Stimulated activated CD4-positive, alpha-beta T cell treated with anti-CD3 and anti-CD28 coated beads, Interleukin-2, amount 100 ng/mL, for 4 hours (primary cell): Measurements from ENCODE around the gene TLE1.
"Not testable (repeated sequence)": the region's sequence is repeated elsewhere in the genome, so short reads cannot be mapped to it uniquely, and the experiment has no call there.

Source experiments
- DNase-seq: peaks from one replicate; pipeline ENCODE4 v3.0.0-alpha.2; 2020; ENCODE audit warnings: low read depth

Gene TLE1

DNA sequence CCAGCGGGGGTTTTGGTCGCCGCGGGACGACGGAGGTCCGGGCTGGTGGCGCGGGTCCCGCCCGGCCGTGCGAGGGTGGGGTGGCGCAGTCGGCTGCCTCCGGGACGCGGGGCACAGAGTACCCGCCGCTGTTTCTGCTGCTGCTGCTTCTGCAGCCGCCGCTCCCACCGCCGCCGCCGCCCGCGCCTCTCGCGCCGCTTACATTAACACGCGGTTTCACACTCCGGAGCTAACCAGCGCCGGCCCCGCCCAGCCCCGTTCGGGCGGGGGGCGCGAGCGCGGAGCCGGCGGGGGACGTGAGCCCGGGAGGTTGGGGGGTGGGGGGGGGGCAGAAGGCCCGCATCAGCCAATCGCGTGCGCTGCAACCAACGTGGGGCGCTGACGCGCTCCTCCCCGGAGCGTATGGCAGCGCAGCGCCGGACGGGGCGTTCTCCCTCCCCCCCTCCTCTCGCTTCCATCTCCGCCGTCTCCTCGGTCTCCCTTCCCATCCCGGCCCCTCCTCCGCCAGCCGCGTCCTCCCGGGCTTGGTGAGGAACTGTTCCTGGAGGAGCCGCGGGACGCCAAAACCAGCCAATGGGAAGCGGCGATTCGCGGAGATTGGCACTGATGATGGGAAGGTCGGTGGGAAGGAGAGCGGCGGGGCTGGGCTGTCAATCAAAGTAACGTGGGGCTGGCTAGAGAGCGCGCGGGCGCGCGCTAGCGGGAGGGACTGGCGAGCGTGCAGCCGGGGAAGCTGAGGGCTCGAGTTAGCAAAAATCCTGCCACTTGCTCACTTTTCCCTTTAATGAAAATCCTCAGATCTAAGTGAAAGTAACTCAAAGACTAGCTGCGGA lies at the start of gene TLE1:
Gene TLE1, minus strand, starts transcription at position 205 of the 833 bp plus-strand sequence. CDS start 1,307 bp downstream, outside the sequence.
- DNase-seq: peak; percentile 67

- no peak for DNase-seq
Measured at GRCh38 chr9:81737871-81738507, 48.6 kb upstream of the TLE1 start.

DNA sequence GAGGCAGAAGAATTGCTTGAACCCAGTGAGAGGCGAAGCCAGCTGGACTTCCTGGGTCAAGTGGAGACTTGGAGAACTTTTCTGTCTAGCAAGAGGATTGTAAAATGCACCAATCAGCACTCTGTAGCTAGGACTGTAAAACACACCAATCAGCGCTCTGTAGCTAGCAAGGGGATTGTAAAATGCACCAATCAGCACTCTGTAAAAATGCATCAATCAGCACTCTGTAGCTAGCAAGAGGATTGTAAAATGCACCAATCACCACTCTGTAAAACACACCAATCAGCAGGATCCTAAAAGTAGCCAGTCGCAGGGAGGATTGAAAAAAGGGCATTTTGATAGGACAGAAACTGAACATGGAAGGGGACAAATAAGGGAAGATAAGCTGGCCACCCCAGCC lies 41.2 kb upstream of the TLE1 start:
- DNase-seq: not testable (repeated sequence)

GRCh38 chr9:81729135-81729534 lies 39.8 kb upstream of the TLE1 start:
- no peak for DNase-seq

- DNase-seq: no peak
Measured at GRCh38 chr9:81724242-81724889, 35.0 kb upstream of the TLE1 start.

DNA sequence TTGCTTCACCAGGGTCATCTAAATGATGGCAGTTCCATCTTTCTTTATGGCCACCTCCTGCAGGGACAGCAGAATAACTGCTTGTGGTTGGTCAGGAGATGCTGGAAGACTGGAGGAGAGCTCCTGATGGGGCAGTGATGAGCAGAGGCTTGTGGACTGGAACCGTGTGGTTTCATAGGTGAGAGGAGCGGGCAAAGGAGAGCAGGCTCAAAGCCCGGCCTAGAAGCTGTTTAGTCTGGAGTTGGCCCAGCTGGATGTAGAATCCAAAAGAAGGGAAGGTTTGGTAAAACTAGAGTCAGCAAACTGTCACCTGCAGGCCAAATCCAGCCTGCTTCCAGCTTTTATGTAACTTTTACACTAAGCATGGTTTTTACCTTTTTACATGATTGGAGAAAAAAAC lies 32.9 kb upstream of the TLE1 start:
- no peak for DNase-seq

- DNase-seq: no peak
Measured at GRCh38 chr9:81720450-81721086, 31.2 kb upstream of the TLE1 start.

- no peak for DNase-seq
Measured at GRCh38 chr9:81719972-81720371, 30.6 kb upstream of the TLE1 start.

DNA sequence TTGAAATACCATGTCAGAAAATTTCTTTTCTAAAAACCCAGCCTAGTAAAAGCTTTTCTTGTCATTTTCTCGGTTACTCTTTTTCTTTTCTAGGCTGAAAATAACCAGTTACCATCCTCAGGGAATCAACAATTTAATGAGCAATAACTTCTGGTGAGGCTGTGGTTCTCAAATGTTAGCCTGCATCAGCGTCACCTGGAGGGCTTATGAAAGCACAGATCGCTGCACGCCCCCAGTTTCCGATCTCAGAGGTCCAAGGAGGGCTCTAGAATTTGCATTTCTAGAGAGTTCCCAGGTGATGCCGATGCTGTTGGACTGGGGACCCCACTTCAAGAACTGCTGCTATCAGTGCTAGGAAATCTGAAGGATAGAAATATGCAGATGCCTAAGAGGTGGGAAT lies 28.9 kb upstream of the TLE1 start:
- no peak for DNase-seq

- no peak for DNase-seq
Measured at GRCh38 chr9:81717747-81718077, 28.4 kb upstream of the TLE1 start.

GRCh38 chr9:81717061-81717746 lies 27.9 kb upstream of the TLE1 start:
- no peak for DNase-seq

DNA sequence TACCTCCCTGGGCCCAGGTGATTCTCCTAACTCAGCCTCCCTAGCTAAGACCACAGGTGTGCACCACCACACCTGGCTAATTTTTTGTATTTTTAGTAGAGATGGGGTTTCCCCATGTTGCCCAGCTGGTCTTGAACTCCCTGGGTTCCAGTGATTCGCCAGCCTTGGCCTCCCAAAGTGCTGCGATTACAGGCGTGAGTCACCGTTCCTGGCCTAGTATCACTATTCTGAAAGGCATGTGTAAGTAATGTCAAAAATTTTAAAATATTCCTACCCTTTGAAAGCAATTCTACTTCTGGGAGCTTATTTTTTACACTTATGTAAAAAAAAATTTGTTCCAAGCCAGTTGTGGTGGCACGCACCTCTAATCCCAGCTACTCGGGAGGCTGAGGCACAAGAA lies 27.1 kb upstream of the TLE1 start:
- DNase-seq: no peak

DNA sequence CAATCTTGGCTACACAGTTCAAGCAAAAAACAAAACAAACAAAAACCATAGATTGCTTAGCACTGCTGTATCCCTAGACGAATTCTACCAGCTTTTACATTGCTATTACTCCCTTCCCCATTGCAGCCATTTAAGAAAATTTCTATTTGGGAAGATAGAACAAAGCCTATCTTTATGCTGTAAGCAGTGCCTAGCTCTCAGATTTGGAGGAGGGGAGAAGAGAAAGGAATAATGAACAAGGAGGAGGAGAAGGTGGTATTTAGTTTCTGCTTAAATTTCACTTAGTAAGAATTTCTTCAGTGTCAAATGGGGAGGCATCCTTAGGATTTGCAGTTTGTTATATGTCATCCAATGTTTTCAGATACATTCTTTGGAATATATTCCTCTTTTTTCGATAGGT lies 16.2 kb upstream of the TLE1 start:
- no peak for DNase-seq

GRCh38 chr9:81694541-81694940 lies 5.2 kb upstream of the TLE1 start:
- no peak for DNase-seq

- DNase-seq: no peak
Measured at GRCh38 chr9:81693671-81694378, 4.5 kb upstream of the TLE1 start.

DNA sequence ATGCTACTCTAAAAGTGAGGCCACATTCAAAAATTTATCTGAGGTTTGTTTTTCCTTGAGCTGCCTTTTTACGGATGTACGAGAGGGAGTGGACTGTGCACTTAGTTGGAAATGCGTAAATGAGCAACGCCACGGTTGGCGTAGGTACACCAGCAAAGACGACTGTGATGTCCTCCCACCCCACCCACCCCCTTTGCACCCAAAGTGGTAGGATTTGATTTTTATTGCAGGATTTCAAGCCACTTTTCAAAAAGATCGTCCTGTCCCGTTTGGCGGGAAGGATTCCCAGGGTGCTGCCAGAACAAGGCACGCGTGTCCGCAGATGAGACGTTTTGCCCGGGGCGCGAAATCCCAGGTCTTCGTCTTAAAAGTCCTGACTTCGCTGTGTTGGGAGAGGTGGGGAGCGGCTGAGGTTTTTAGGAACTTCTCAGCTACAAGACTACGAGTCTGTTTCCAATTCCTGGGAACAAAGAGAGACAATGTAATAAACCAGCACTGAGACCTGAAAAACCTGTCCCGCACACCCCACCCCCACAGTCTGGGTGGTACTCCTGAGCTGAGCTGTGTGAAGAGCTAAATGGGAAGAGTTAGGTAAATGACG lies 1.0 kb upstream of the TLE1 start:
- no peak for DNase-seq

- not testable (repeated sequence) for DNase-seq
Measured at GRCh38 chr9:81689093-81689342, 329 bp downstream of the TLE1 start.

DNA sequence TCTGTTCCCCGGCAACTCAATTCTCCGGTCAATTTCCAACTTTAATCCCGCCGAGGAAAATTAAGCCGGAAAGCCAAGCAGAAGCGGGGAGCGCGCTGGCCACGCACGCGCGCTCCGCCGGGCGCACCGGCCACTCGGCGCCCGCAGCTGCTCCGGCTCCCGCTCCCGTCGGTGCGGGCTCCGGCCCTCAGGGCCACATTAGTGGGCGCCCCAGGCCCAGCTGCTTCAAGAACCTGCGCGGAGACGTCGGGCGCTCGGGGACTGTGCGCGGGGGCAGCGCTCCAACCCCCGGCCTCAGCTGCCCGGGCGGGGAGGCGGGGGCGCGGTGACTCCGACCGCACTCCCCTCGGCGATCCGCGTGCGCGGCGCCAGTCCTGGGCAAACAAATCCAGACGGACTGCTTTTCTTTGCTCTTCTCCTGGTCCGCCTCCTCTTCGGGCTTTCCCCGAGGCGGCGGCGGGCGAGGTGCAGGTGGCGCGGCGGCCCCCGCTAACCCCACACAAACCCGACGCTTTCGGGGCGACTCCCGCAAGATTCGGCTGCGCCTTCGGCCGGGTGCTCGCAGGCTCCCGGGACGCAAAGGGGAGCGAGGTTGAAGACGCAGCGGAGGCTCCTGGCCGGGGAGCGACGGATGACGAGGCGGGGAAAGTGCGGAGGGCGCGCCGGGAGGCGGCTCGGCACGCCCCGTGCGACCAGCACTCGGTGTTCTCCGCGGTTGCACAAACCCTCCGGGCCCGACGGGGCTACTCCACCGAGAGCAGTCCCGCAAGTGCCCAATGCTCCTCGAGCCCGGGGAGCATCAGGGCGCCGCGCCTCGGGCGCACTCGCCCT lies 870 bp downstream of the TLE1 start:
- not testable (repeated sequence) for DNase-seq

DNA sequence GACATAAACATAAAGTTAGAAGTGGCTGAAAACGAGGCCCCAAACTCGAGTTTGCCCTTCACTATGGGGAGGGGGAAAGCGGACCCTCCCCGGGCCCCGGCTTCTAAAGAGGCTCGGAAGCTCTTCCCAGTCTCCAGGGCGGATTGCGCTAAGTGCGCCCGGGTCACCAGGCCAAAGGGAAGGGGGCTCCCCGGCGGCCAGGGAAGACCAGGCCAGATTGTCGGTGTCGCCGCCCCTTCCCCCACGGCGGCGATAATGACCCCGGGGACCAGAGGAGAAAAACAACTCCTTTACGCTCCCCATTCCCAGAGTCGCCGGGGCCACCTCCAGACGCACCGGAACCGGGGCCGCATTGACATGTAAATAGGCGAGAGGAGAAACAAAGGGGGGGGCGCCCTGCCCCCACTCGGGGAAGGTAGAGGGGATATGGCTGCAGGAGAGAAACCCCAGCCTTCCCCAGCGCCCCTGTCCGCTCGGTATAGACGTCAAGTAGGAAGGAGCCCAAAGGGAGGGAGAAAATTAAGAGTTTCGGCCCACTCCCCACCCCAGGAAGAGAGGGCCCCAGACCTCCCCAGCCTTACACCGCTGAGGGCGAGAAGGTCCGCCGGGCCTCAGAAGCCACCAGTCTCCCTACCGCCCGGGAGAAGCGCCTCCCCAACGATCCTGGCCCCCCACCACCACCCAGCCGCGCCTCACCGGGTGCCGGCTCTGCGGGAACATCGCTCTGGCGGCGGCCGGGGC lies 1.7 kb downstream of the TLE1 start:
- DNase-seq: no peak
